ENCODE data around the gene ITGB4.
A peak's percentile ranks its signal among the peaks of the same experiment; 100 is the strongest.
"Not testable (repeated sequence)": the region's sequence is repeated elsewhere in the genome, so short reads cannot be mapped to it uniquely, and the experiment has no call there.

ITGB4 gene

DNA sequence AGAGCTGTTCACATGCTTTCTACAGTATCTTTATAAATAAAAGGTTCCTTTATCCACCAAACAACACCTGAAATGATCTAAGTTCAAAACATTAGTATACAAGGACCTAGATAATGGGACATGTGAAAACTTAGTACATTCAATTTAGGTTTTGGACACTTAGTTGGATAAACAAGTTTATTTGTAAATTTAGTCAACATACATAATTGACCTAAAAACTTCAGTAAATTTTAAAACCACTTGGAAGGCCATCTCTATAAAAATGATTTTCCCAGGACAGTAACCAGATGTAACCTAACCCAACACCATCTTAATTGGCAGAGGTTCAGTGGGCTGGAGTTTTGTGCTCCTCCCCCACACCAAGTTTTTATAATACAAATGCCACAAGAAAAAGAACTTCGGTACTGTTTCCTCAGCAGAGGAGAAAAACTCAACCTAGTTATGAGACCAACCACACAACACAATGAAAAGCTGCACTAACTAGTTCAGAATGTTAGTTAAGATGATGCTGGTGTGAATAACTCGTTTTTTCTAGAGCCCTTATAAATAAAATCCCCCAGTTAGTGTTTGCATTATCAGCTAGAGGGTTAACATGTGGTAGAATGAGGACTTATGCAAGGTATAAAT, 56.1 kb downstream of the ITGB4 start:
- DNase-seq (ENCODE audit: low read depth in 1 of 2, low spot score in 1 of 2), result no peak
- Histone ChIP-seq H3K4me3 (replicated peaks; ENCODE audit: insufficient read depth, low read length) (peak overlapping the region; percentile 85), H3K27ac (replicated peaks) (peak overlapping the region; percentile 7), H3K27me3 (ENCODE audit: insufficient read depth, poor library complexity, severe bottlenecking) (no peaks in the 10 kb centered on the region)
- TF ChIP-seq, protein P1, sequence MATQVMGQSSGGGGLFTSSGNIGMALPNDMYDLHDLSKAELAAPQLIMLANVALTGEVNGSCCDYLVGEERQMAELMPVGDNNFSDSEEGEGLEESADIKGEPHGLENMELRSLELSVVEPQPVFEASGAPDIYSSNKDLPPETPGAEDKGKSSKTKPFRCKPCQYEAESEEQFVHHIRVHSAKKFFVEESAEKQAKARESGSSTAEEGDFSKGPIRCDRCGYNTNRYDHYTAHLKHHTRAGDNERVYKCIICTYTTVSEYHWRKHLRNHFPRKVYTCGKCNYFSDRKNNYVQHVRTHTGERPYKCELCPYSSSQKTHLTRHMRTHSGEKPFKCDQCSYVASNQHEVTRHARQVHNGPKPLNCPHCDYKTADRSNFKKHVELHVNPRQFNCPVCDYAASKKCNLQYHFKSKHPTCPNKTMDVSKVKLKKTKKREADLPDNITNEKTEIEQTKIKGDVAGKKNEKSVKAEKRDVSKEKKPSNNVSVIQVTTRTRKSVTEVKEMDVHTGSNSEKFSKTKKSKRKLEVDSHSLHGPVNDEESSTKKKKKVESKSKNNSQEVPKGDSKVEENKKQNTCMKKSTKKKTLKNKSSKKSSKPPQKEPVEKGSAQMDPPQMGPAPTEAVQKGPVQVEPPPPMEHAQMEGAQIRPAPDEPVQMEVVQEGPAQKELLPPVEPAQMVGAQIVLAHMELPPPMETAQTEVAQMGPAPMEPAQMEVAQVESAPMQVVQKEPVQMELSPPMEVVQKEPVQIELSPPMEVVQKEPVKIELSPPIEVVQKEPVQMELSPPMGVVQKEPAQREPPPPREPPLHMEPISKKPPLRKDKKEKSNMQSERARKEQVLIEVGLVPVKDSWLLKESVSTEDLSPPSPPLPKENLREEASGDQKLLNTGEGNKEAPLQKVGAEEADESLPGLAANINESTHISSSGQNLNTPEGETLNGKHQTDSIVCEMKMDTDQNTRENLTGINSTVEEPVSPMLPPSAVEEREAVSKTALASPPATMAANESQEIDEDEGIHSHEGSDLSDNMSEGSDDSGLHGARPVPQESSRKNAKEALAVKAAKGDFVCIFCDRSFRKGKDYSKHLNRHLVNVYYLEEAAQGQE (IDR thresholded peaks at IDR 0.05; ENCODE audit: insufficient replicate concordance, low read depth), result no peak
- no peak for TF ChIP-seq GABPA (IDR thresholded peaks at IDR 0.05; ENCODE audit: low read depth)
- TF ChIP-seq, protein P2, sequence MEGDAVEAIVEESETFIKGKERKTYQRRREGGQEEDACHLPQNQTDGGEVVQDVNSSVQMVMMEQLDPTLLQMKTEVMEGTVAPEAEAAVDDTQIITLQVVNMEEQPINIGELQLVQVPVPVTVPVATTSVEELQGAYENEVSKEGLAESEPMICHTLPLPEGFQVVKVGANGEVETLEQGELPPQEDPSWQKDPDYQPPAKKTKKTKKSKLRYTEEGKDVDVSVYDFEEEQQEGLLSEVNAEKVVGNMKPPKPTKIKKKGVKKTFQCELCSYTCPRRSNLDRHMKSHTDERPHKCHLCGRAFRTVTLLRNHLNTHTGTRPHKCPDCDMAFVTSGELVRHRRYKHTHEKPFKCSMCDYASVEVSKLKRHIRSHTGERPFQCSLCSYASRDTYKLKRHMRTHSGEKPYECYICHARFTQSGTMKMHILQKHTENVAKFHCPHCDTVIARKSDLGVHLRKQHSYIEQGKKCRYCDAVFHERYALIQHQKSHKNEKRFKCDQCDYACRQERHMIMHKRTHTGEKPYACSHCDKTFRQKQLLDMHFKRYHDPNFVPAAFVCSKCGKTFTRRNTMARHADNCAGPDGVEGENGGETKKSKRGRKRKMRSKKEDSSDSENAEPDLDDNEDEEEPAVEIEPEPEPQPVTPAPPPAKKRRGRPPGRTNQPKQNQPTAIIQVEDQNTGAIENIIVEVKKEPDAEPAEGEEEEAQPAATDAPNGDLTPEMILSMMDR (IDR thresholded peaks at IDR 0.05; ENCODE audit: insufficient read depth, low read length), result no peak
- TF ChIP-seq POLR2AphosphoS5 (IDR thresholded peaks at IDR 0.05; ENCODE audit: low read depth), result no peak
- no peak for TF ChIP-seq SPI1 (IDR thresholded peaks at IDR 0.05; ENCODE audit: borderline replicate concordance, low read depth)

DNA sequence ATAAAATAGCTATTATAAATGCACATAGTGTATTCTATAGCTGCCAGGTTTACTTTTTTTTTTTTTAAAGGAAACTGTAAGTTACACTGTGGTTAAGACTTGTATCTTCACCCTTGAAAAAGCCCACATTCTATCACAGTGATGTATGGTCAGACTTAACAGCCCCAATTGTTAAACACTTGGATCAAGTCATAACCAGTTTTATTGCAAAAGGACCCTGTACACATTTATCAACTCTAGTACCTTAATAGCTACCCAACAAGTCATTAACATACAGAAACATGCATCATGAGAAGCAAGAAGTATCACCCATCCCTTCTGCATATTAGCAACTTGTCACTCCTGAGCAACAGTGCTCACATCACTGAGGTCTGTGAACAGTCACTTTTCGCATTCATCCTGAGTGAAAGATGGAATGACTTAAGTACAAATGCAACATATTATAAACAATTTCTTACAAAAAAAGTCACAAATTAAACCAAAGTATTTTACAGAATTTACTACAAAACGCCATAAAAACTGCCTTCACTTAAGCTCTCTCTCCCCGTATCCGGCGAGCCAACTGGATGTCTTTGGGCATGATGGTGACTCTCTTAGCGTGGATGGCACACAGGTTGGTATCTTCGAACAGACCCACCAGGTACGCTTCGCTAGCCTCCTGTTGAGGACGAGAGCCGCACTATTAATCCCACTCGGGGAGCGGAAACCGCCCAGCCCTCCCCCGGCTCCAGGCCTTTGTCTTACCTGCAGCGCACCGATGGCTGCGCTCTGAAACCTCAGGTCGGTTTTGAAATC, 57.0 kb downstream of the ITGB4 start:
- not testable (repeated sequence) for DNase-seq (ENCODE audit: low read depth in 1 of 2, low spot score in 1 of 2); H3K27me3 ChIP-seq (ENCODE audit: insufficient read depth, poor library complexity, severe bottlenecking)
- peak overlapping the region; percentile 85 for H3K4me3 ChIP-seq (replicated peaks; ENCODE audit: insufficient read depth, low read length)
- H3K27ac ChIP-seq (replicated peaks), result peak overlapping the region; percentile 89

DNA sequence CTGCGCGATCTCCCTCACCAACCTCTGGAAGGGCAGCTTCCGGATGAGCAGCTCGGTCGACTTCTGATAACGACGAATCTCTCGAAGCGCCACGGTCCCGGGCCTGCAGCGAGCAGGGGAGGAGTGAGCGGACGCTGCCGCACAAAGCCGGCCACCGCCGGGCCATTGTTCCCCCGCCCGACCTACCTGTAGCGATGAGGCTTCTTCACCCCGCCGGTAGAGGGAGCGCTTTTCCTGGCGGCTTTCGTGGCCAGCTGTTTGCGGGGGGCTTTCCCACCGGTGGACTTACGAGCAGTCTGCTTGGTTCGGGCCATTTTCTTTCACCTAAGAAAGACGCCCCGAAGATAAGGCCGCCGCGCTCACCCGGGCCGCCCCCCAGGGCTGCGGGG, 57.6 kb downstream of the ITGB4 start:
- Histone ChIP-seq H3K4me3 (replicated peaks; ENCODE audit: insufficient read depth, low read length) (peak overlapping the region; percentile 85), H3K27me3 (ENCODE audit: insufficient read depth, poor library complexity, severe bottlenecking) (no peaks in the 10 kb centered on the region), H3K27ac (replicated peaks) (peak overlapping the region; percentile 89)
- peak in 1 of 2 experiments; percentile 65 for DNase-seq (ENCODE audit: low read depth in 1 of 2, low spot score in 1 of 2)
- TF ChIP-seq, protein P2 (IDR thresholded peaks at IDR 0.05; ENCODE audit: insufficient read depth, low read length), result peak; percentile 34
- TF ChIP-seq SPI1 (IDR thresholded peaks at IDR 0.05; ENCODE audit: borderline replicate concordance, low read depth) (no peak), POLR2AphosphoS5 (IDR thresholded peaks at IDR 0.05; ENCODE audit: low read depth) (peak; percentile 72)

DNA sequence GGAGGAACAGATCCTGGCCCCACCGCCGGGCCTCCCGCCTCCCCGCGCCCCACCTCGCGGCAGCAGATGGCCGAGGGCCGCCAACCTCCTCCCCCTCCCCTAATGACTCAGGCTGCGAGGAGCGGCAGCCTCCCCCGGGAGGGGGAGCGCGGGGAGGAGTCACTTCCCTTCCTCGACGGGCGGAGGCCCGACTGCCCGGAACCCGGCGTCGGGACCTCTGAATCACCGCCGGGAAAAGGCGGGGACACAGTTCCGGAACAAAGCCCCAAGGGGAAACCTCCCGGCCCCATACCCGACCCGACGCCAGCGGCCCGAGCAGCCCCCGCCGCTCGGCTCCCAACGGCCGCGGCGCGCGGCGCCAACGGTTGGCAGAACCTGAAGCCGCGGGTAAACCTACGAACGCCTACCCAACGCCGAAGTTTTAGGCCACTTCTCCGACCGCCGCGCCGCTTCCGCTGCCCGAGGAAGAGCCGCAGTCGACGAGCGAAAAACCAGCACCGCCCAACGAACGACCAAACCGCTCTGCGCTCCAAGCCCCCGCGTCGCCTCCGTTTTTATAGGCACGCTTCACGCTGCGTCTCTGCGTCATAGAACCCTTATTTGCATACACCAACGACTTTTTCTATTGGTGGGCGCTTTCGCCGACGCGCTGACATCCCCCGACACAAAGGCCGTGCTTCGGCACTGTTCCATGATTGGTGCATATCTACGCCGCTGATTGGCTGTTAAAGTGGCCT, 58.2 kb downstream of the ITGB4 start:
- peak overlapping the region; percentile 89 for H3K27ac ChIP-seq (replicated peaks)

More for the DNA sequence above, 58.2 kb downstream of the ITGB4 start:
- peak; percentile 99 for DNase-seq (ENCODE audit: low read depth in 1 of 2, low spot score in 1 of 2)
- TF ChIP-seq GABPA (IDR thresholded peaks at IDR 0.05; ENCODE audit: low read depth), result peak; percentile 40; the same call in 1 of the 2 replicates
- TF ChIP-seq SPI1 (IDR thresholded peaks at IDR 0.05; ENCODE audit: borderline replicate concordance, low read depth), result peak; percentile 66
- TF ChIP-seq, protein P2 (IDR thresholded peaks at IDR 0.05; ENCODE audit: insufficient read depth, low read length), result no peak
- TF ChIP-seq, protein P1 (IDR thresholded peaks at IDR 0.05; ENCODE audit: insufficient replicate concordance, low read depth), result peak; percentile 79
- peak; percentile 100 for TF ChIP-seq POLR2AphosphoS5 (IDR thresholded peaks at IDR 0.05; ENCODE audit: low read depth)
- Histone ChIP-seq H3K4me3 (replicated peaks; ENCODE audit: insufficient read depth, low read length) (peak overlapping the region; percentile 85), H3K27me3 (ENCODE audit: insufficient read depth, poor library complexity, severe bottlenecking) (no peaks in the 10 kb centered on the region)

All from HL-60 (cell line).